Nephron (organoid): ENCODE measurements around the gene CLCN4.

Experiments used
- H3K27ac Mint-ChIP-seq, 3 experiments: 2 replicates each; pipeline ENCODE4 v1.8.0; 2020; ENCODE audit warnings: mixed read lengths in 3 of 3, mild to moderate bottlenecking in 2 of 3, moderate library complexity in 1 of 3
- H3K27me3 Mint-ChIP-seq: 2 replicates; pipeline ENCODE4 v1.8.0; 2021; ENCODE audit warnings: low read depth, mild to moderate bottlenecking, moderate library complexity, mixed read lengths
- H3K36me3 Mint-ChIP-seq: 2 replicates; pipeline ENCODE4 v1.8.0; 2020; ENCODE audit warnings: low read depth, mixed read lengths
- H3K4me1 Mint-ChIP-seq: 2 replicates; pipeline ENCODE4 v1.8.0; 2020; ENCODE audit warnings: mixed read lengths
- H3K4me3 Mint-ChIP-seq, 3 experiments: 2 replicates each; pipeline ENCODE4 v1.8.0; 2020; ENCODE audit warnings: mild to moderate bottlenecking in 3 of 3, mixed read lengths in 3 of 3, moderate library complexity in 2 of 3
- H3K9me3 Mint-ChIP-seq: 2 replicates; pipeline ENCODE4 v1.8.0; 2020; ENCODE audit warnings: mixed read lengths
- CTCF ChIP-seq, 3 experiments: fragments of 200-600 bp; sonication (generic); IDR thresholded peaks; one replicate each; pipeline ENCODE4 v1.5.0; 2021; ENCODE audit warnings: antibody characterized with exemption in 3 of 3; ENCODE audit not compliant: unreplicated experiment in 3 of 3

The CLCN4 gene

GRCh38 chrX:10130354-10130753 is 26.4 kb upstream of the CLCN4 start:
- H3K36me3 Mint-ChIP-seq = peaks cover 79% of the 10 kb centered on the region

GRCh38 chrX:10133980-10134676 is 22.6 kb upstream of the CLCN4 start:
- no peaks in the 10 kb centered on the region for H3K27me3 Mint-ChIP-seq
- H3K4me3 Mint-ChIP-seq = no peak overlapping the region
- TF ChIP-seq CTCF (IDR thresholded peaks at IDR 0.05; ENCODE audit: unreplicated experiment in 3 of 3) = no peak
- peaks cover 20% of the 10 kb centered on the region for H3K9me3 Mint-ChIP-seq
- H3K4me1 Mint-ChIP-seq = peaks cover 8% of the 10 kb centered on the region
- peaks cover 66% of the 10 kb centered on the region for H3K36me3 Mint-ChIP-seq
- no peak overlapping the region for H3K27ac Mint-ChIP-seq

More at GRCh38 chrX:10130354-10130753, 26.4 kb upstream of the CLCN4 start:
- peaks cover 23% of the 10 kb centered on the region for H3K9me3 Mint-ChIP-seq
- no peaks in the 10 kb centered on the region for H3K27me3 Mint-ChIP-seq
- H3K4me3 Mint-ChIP-seq = no peak overlapping the region
- TF ChIP-seq CTCF (IDR thresholded peaks at IDR 0.05; ENCODE audit: unreplicated experiment in 3 of 3) = no peak
- no peak overlapping the region for H3K27ac Mint-ChIP-seq
- no peaks in the 10 kb centered on the region for H3K4me1 Mint-ChIP-seq

- Mint-ChIP-seq H3K27ac (no peak overlapping the region), H3K9me3 (peaks cover 20% of the 10 kb centered on the region), H3K4me3 (no peak overlapping the region), H3K4me1 (peaks cover 8% of the 10 kb centered on the region), H3K36me3 (peaks cover 63% of the 10 kb centered on the region), H3K27me3 (no peaks in the 10 kb centered on the region)
- no peak for TF ChIP-seq CTCF (IDR thresholded peaks at IDR 0.05; ENCODE audit: unreplicated experiment in 3 of 3)
These were observed 21.9 kb upstream of the CLCN4 start for GRCh38 chrX:10134921-10135320.

- Mint-ChIP-seq H3K36me3 (peaks cover 63% of the 10 kb centered on the region), H3K9me3 (peaks cover 20% of the 10 kb centered on the region), H3K4me3 (no peak overlapping the region), H3K27ac (no peak overlapping the region), H3K27me3 (no peaks in the 10 kb centered on the region), H3K4me1 (peaks cover 8% of the 10 kb centered on the region)
- TF ChIP-seq CTCF (IDR thresholded peaks at IDR 0.05; ENCODE audit: unreplicated experiment in 3 of 3) = no peak
These were observed 21.0 kb upstream of the CLCN4 start for GRCh38 chrX:10135561-10136399.

GRCh38 chrX:10138726-10139125 is 18.0 kb upstream of the CLCN4 start:
- Mint-ChIP-seq H3K9me3 (peaks cover 14% of the 10 kb centered on the region), H3K36me3 (peaks cover 66% of the 10 kb centered on the region), H3K4me3 (no peak overlapping the region), H3K4me1 (peaks cover 8% of the 10 kb centered on the region), H3K27me3 (no peaks in the 10 kb centered on the region), H3K27ac (no peak overlapping the region)
- TF ChIP-seq CTCF (IDR thresholded peaks at IDR 0.05; ENCODE audit: unreplicated experiment in 3 of 3) = no peak
